VCaP (cell line): ENCODE data around the gene NDOR1.

Source experiments
- H3K27ac ChIP-seq: fragments of 450-650 bp; 2 replicates; pipeline ENCODE4 v1.5.1; 2017
- TF ChIP-seq, protein P1 (sequence below): fragments of 450-650 bp; conservative IDR thresholded peaks from 2 replicates; pipeline ENCODE4 v1.5.1; 2017; ENCODE audit warnings: mild to moderate bottlenecking, moderate library complexity

NDOR1 gene

DNA sequence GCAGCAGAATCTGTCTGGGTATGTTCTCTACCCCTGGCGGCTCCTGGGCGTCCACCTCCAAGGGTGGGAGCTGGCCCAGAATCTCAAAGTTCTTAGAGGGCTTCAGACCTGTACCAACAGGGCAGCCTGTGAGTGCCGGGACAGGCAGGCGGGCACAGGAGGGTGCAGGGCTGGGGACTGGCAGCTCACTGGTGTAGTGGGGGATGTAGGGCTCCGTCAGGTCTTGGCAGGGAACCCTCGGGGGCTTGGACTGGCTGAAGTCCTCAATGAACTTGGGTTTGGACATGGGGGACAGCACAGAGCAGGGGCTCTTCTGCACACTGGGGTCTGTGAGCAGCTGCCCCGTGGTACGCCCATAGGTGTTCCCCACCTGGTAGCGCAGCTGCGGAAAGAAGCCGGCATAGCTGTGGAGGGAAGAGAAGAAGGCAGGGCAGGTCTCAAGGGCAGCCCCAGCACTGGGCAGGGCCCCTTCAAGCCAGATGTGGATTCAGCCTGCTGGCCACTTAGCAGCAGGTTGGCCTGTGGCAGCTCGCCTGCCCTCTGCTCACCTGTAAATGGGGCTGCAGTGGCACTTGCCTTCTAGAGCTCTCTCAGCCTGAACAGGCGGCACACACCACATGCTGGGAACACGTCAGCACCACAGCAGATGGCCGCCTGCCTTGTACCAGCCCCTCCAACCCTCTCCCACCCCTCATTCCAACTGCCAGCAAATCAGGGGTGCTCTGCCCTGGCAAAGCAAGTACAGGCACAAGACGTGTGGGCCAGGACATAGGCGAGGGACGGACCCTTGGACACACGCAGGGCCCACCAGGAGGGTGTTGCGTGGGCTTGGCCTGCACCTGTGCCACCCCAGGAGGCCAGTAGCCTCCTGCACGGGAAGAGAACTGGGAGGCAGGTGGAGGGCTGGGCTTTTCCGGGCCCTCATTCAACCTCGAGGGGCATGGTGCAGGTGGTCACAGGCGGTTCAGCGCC is 40.2 kb downstream of the NDOR1 start:
- TF ChIP-seq, protein P1, sequence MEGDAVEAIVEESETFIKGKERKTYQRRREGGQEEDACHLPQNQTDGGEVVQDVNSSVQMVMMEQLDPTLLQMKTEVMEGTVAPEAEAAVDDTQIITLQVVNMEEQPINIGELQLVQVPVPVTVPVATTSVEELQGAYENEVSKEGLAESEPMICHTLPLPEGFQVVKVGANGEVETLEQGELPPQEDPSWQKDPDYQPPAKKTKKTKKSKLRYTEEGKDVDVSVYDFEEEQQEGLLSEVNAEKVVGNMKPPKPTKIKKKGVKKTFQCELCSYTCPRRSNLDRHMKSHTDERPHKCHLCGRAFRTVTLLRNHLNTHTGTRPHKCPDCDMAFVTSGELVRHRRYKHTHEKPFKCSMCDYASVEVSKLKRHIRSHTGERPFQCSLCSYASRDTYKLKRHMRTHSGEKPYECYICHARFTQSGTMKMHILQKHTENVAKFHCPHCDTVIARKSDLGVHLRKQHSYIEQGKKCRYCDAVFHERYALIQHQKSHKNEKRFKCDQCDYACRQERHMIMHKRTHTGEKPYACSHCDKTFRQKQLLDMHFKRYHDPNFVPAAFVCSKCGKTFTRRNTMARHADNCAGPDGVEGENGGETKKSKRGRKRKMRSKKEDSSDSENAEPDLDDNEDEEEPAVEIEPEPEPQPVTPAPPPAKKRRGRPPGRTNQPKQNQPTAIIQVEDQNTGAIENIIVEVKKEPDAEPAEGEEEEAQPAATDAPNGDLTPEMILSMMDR = no peak
- peak overlapping the region; percentile 100; the same call in 1 of the 2 replicates for H3K27ac ChIP-seq

GRCh38 chr9:137247135-137247915 is 41.8 kb downstream of the NDOR1 start:
- H3K27ac ChIP-seq = no peak overlapping the region
- TF ChIP-seq, protein P1 = no peak

DNA sequence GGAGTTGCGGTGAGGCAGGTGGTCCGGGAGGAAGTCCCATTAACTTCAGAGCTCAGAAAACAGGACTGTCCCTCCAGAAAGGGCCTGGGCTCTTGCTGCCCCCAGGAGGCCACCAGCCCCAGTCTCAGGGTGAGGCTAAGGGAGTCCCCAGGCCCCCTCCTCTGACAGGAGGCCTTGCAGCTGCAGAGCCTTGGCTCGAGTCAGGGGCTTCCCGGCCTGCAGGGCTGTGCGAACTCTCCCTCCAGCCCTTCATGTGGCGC is 42.3 kb downstream of the NDOR1 start:
- no peak overlapping the region for H3K27ac ChIP-seq
- TF ChIP-seq, protein P1 = no peak

- H3K27ac ChIP-seq = no peak overlapping the region
- TF ChIP-seq, protein P1 = no peak
These were observed 45.1 kb downstream of the NDOR1 start for GRCh38 chr9:137250329-137251193.

DNA sequence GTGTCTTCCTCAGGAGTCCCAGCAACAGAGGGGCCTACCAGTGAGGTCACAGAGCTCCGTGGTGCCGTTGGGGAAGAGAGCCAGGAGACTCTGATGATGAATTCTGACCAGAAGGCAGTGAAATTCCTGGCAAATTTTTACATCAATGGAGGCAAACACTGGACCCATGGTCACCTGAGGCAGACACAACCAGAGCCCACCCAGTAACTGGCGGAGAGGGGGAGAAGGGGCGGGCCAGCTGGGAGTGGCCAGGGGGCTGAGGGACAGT is 45.6 kb downstream of the NDOR1 start, which contains the start of gene STPG3:
STPG3 (plus strand) TSS at position 93 of the 268 bp plus-strand sequence; CDS start at position 94, 1 bp downstream.
- TF ChIP-seq, protein P1 = no peak
- H3K27ac ChIP-seq = no peak within 1 kb of the TSS

DNA sequence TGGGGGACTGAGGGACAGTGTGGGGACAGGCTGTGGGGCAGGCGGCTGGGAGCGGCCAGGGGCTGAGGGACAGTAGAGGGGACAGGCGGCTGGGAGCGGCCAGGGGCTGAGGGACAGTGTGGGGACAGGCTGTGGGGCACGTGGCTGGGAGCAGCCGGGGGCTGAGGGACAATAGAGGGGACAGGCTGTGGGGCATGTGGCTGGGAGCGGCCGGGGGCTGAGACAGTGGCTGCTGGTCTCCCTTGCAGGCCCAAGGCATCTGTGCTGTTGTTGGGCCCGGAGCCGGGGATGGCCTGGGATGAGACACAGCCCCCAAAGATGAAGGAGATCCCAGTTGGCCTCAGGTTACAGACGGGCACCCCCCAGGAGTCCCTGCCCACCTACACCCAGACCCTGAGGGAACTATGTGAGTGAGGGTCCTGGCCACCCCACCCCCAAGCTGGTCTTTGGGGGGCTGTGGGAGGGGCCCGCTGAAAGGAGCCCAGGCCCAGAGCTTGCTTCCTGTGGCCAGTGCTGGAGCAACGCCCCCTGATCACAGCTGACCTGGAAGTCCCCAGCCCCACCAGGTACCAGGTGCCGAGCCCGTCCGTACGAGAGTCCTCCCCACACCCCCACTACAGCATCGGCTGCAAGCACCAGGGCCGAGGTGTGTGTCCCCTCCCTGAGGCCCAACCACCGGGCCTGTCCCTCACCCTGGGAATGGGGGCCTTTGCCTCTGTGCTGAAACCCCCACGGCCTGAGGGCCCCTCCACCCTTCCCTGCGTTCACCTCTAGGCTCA is 46.2 kb downstream of the NDOR1 start:
- H3K27ac ChIP-seq = no peak overlapping the region
- TF ChIP-seq, protein P1 = no peak
